CD14-positive monocyte (primary cell): ENCODE results near the gene PADI4. TPM values are rescaled to one million over a fixed set of nuclear protein-coding genes. Genes with fewer than 3 reads are reported as not detected.

Experiments
- DNase-seq, 3 donors: peaks; one replicate each; pipeline ENCODE4 v3.0.0-alpha.2; 2011 to 2022
- H2AFZ ChIP-seq: 2 replicates; pipeline ENCODE4 v1.6.0; 2012; ENCODE audit warnings: mild to moderate bottlenecking, low read depth, low read length, inconsistent platforms; ENCODE audit not compliant: insufficient read depth, poor library complexity, severe bottlenecking
- H3K27ac ChIP-seq, 2 donors: 1 replicate in 1 of 2; 2 replicates in 1 of 2; pipeline ENCODE4 v1.5.1; 2012 to 2013; ENCODE audit warnings: low read length in 2 of 2, control low read depth in 1 of 2, inconsistent platforms in 1 of 2, low read depth in 1 of 2, mild to moderate bottlenecking in 1 of 2
- H3K27me3 ChIP-seq, 2 donors: one replicate each; pipeline versions ENCODE4 v1.6.0 to v1.6.1; 2011 to 2013; ENCODE audit warnings: low read length in 2 of 2; ENCODE audit not compliant: control insufficient read depth in 2 of 2, insufficient read depth in 2 of 2
- H3K36me3 ChIP-seq, 2 donors: replicated peaks in 1 of 2; 1 replicate in 1 of 2; 2 replicates in 1 of 2; pipeline versions ENCODE4 v1.5.1 to v1.6.1; 2012 to 2013; ENCODE audit warnings: low read length in 2 of 2, control low read depth in 1 of 2, inconsistent platforms in 1 of 2, mild to moderate bottlenecking in 1 of 2; ENCODE audit not compliant: insufficient read depth in 2 of 2, control insufficient read depth in 1 of 2
- H3K4me1 ChIP-seq, 2 donors: 1 replicate in 1 of 2; 2 replicates in 1 of 2; pipeline versions ENCODE4 v1.5.1 to v1.6.1; 2012 to 2013; ENCODE audit warnings: low read length in 2 of 2, control low read depth in 1 of 2, inconsistent platforms in 1 of 2, mild to moderate bottlenecking in 1 of 2, moderate library complexity in 1 of 2; ENCODE audit not compliant: insufficient read depth in 2 of 2, control insufficient read depth in 1 of 2
- H3K4me2 ChIP-seq: replicated peaks from 2 replicates; pipeline ENCODE3; 2012; ENCODE audit warnings: low read length, moderate library complexity, mild to moderate bottlenecking; ENCODE audit not compliant: poor library complexity, severe bottlenecking; ENCODE audit errors: extremely low read depth
- H3K4me3 ChIP-seq, 3 experiments: fragments of 200-600 bp in 1 of 3; sonication (generic) in 1 of 3; replicated peaks in 1 of 3; 1 replicate in 2 of 3; 2 replicates in 1 of 3; pipeline ENCODE4 v1.5.1; 2011 to 2013; ENCODE audit warnings: low read length in 3 of 3, mild to moderate bottlenecking in 3 of 3, control low read depth in 2 of 3, low read depth in 2 of 3, inconsistent platforms in 1 of 3, moderate library complexity in 1 of 3
- H3K79me2 ChIP-seq: 2 replicates; pipeline ENCODE4 v1.6.0; 2012; ENCODE audit warnings: mild to moderate bottlenecking, control low read depth, inconsistent platforms, low read length, moderate library complexity; ENCODE audit not compliant: insufficient read depth
- H3K9ac ChIP-seq: 2 replicates; pipeline ENCODE4 v1.6.0; 2017; ENCODE audit warnings: low read length, mild to moderate bottlenecking; ENCODE audit not compliant: insufficient read depth, poor library complexity, severe bottlenecking
- H3K9me3 ChIP-seq, 2 donors: replicated peaks in 1 of 2; 1 replicate in 1 of 2; 2 replicates in 1 of 2; pipeline versions ENCODE4 v1.5.1 to v1.6.1; 2012 to 2013; ENCODE audit warnings: low read length in 2 of 2, control low read depth in 1 of 2; ENCODE audit not compliant: control insufficient read depth in 1 of 2, insufficient read depth in 1 of 2
- H4K20me1 ChIP-seq: 2 replicates; pipeline ENCODE4 v1.6.0; 2012; ENCODE audit warnings: mild to moderate bottlenecking, low read length, control low read depth, moderate library complexity; ENCODE audit not compliant: insufficient read depth
- H3K27ac Mint-ChIP-seq, 7 donors: one replicate each; pipeline ENCODE4 v1.8.0; 2020; ENCODE audit warnings: mild to moderate bottlenecking in 7 of 7, mixed read lengths in 7 of 7, moderate library complexity in 6 of 7, inconsistent platforms in 2 of 7
- H3K27me3 Mint-ChIP-seq, 3 donors: one replicate each; pipeline ENCODE4 v1.8.0; 2021 to 2022; ENCODE audit warnings: low read depth in 3 of 3, mild to moderate bottlenecking in 3 of 3, mixed read lengths in 3 of 3, moderate library complexity in 3 of 3, inconsistent platforms in 1 of 3
- H3K36me3 Mint-ChIP-seq, 2 donors: one replicate each; pipeline ENCODE4 v1.8.0; 2020; ENCODE audit warnings: mixed read lengths in 2 of 2, inconsistent platforms in 1 of 2, mild to moderate bottlenecking in 1 of 2
- H3K4me1 Mint-ChIP-seq: one replicate; pipeline ENCODE4 v1.8.0; 2020; ENCODE audit warnings: mild to moderate bottlenecking, mixed read lengths
- H3K4me3 Mint-ChIP-seq, 2 donors: one replicate each; pipeline ENCODE4 v1.8.0; 2020; ENCODE audit warnings: mild to moderate bottlenecking in 2 of 2, mixed read lengths in 2 of 2, moderate library complexity in 1 of 2
- H3K9me3 Mint-ChIP-seq, 7 donors: one replicate each; pipeline ENCODE4 v1.8.0; 2020 to 2022; ENCODE audit warnings: mixed read lengths in 7 of 7, mild to moderate bottlenecking in 6 of 7, moderate library complexity in 6 of 7, inconsistent platforms in 2 of 7
- WGBS: methylation state at CpG from one replicate; pipeline ENCODE4 v1.1.5; 2013; ENCODE audit warnings: missing lambda C conversion rate; ENCODE audit not compliant: insufficient coverage; 5-methylcytosine and 5-hydroxymethylcytosine counted together
- intact Hi-C, 2 donors: fragments of 100-400 bp; cut with micrococcal nuclease; formaldehyde crosslinking; loops; one replicate each; pipeline versions ENCODE4 v1.15.0 to v1.15.1; 2023
- polyA plus RNA-seq, 3 donors: library from polyadenylated mRNA; depleted of rRNA in 1 of 3; unstranded in 2 of 3; stranded (reverse) in 1 of 3; fragments of 300-500 nt in 2 of 3; fragments of >200 nt in 1 of 3; fragmentation: Illumina TruSeq in 2 of 3; gene quantifications; 1 replicate in 2 of 3; 2 replicates in 1 of 3; pipeline ENCODE4 v1.2.3, GENCODE V29; 2012 to 2021
- TF ChIP-seq, protein P1 (sequence below): fragments of 200-600 bp; IDR thresholded peaks from one replicate; pipeline ENCODE4 v1.8.0; 2022; ENCODE audit warnings: antibody characterized with exemption, mild to moderate bottlenecking

The PADI4 gene
- polyA plus RNA-seq, 3 donors: 160 to 356 (median 164) TPM

DNA sequence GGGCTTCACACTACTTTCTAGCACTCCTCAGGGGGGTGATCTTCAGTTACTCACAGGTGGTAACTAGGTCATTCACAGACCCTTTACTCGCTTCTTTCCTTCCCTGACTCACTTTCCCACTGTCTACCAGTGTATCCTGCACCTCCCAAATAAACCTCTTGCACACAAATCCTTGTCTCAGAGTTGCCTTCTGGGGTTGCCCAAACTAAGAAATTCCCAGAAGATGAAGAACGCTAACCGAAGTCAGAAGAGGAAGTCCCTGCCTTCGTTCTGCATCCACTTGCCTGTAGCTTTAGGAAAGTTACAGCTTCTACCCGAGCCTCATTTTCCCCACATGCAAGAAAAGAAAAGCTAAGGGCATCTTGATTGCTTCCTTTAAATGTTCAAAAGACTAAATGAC, 11.9 kb upstream of the PADI4 start:
- H3K79me2 ChIP-seq: no peaks in the 10 kb centered on the region
- H3K9me3 ChIP-seq: peaks cover 0 to 2% of the 10 kb centered on the region in 2 donors
- H3K4me1 ChIP-seq: peaks cover 4 to 9% of the 10 kb centered on the region in 2 donors
- H4K20me1 ChIP-seq: no peaks in the 10 kb centered on the region
- Mint-ChIP-seq H3K36me3 (no peaks in the 10 kb centered on the region), H3K4me1 (peaks cover 17% of the 10 kb centered on the region), H3K4me3 (no peak overlapping the region), H3K9me3 (peaks cover 0 to 4% (median under 1%) of the 10 kb centered on the region in 7 donors), H3K27me3 (peaks cover 0 to 9% (median 6%) of the 10 kb centered on the region in 3 donors), H3K27ac (peak overlapping the region in 1 of 7 donors; percentile 42)
- H3K36me3 ChIP-seq: no peaks in the 10 kb centered on the region
- WGBS: 100% methylated on average over 1 of the region's 5 CpGs
- intact Hi-C loops: no loop called here
- no peak overlapping the region for H3K4me2 ChIP-seq
- H3K9ac ChIP-seq: no peak overlapping the region
- H2AFZ ChIP-seq: no peak overlapping the region
- DNase-seq: peak in 2 of 3 donors; percentile 37 to 75
- TF ChIP-seq, protein P1, sequence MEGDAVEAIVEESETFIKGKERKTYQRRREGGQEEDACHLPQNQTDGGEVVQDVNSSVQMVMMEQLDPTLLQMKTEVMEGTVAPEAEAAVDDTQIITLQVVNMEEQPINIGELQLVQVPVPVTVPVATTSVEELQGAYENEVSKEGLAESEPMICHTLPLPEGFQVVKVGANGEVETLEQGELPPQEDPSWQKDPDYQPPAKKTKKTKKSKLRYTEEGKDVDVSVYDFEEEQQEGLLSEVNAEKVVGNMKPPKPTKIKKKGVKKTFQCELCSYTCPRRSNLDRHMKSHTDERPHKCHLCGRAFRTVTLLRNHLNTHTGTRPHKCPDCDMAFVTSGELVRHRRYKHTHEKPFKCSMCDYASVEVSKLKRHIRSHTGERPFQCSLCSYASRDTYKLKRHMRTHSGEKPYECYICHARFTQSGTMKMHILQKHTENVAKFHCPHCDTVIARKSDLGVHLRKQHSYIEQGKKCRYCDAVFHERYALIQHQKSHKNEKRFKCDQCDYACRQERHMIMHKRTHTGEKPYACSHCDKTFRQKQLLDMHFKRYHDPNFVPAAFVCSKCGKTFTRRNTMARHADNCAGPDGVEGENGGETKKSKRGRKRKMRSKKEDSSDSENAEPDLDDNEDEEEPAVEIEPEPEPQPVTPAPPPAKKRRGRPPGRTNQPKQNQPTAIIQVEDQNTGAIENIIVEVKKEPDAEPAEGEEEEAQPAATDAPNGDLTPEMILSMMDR: no peak
- H3K27ac ChIP-seq: no peak overlapping the region
- no peaks in the 10 kb centered on the region for H3K27me3 ChIP-seq
- no peak overlapping the region for H3K4me3 ChIP-seq

- Mint-ChIP-seq H3K4me1 (peaks cover 22% of the 10 kb centered on the region), H3K4me3 (no peak overlapping the region), H3K27ac (no peak overlapping the region), H3K36me3 (peaks cover 3 to 8% of the 10 kb centered on the region in 2 donors), H3K27me3 (peaks cover 0 to 9% (median 6%) of the 10 kb centered on the region in 3 donors), H3K9me3 (peaks cover 8 to 13% (median 12%) of the 10 kb centered on the region in 7 donors)
- WGBS: 91% methylated on average over 4 of the region's 7 CpGs
- Histone ChIP-seq H3K4me3 (no peak overlapping the region), H2AFZ (no peak overlapping the region), H3K79me2 (no peaks in the 10 kb centered on the region), H3K27me3 (no peaks in the 10 kb centered on the region), H3K9me3 (peaks cover 7 to 13% of the 10 kb centered on the region in 2 donors), H3K4me2 (no peak overlapping the region), H4K20me1 (no peaks in the 10 kb centered on the region), H3K4me1 (peaks cover 10 to 12% of the 10 kb centered on the region in 2 donors), H3K9ac (no peak overlapping the region), H3K36me3 (no peaks in the 10 kb centered on the region), H3K27ac (no peak overlapping the region)
- DNase-seq: no peak
- TF ChIP-seq, protein P1: no peak
- intact Hi-C loops: no loop called here
Measured at GRCh38 chr1:17297991-17298390, 10.0 kb upstream of the PADI4 start.
